ENCODE results near the gene CEP170. TPM values are rescaled to one million over a fixed set of nuclear protein-coding genes. Genes with fewer than 3 reads are reported as not detected.

Gene CEP170
- total RNA-seq, 1 donor from 2014 or later: 164 TPM

DNA sequence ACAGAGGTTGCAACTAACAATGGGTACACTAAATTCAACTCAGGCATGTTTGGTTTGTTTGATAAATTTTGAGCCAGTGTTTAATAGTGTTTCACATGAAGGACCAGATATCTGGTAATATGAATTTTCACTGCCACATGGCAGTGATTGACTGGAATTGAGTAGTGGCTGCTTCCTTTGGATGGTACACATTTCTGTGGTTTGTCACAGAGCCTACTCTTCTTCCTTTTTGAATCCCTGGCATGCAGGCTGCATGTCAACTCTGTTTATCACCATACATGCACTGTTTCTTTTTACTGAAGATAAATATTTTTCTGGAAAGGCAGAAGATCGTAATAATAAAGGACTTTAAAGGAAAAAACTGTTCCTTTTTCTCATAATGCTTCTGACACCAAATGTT, 36.2 kb upstream of the CEP170 start:
- Mint-ChIP-seq H3K4me3 (ENCODE audit: unreplicated experiment) (no peak overlapping the region), H3K27me3 (ENCODE audit: low read depth, unreplicated experiment) (no peaks in the 10 kb centered on the region), H3K36me3 (ENCODE audit: low read depth, unreplicated experiment) (peaks cover 11% of the 10 kb centered on the region), H3K27ac (ENCODE audit: unreplicated experiment) (no peak overlapping the region), H3K4me1 (ENCODE audit: low read depth, unreplicated experiment) (peaks cover 54% of the 10 kb centered on the region), H3K9me3 (ENCODE audit: unreplicated experiment) (no peaks in the 10 kb centered on the region)
- H3K27ac ChIP-seq (ENCODE audit: low read depth, low read length): no peak overlapping the region
- FAIRE-seq (no peak), DNase-seq (ENCODE audit: low read depth) (no peak)
- H3K36me3 ChIP-seq (ENCODE audit: insufficient read depth, low read length): peaks cover 7% of the 10 kb centered on the region
- H3K9me3 ChIP-seq (ENCODE audit: insufficient read depth, low read depth, low read length): no peaks in the 10 kb centered on the region
- TF ChIP-seq EZH2 (IDR thresholded peaks at IDR 0.05; ENCODE audit: insufficient read depth, low read length): no peak
- TF ChIP-seq, protein P1, sequence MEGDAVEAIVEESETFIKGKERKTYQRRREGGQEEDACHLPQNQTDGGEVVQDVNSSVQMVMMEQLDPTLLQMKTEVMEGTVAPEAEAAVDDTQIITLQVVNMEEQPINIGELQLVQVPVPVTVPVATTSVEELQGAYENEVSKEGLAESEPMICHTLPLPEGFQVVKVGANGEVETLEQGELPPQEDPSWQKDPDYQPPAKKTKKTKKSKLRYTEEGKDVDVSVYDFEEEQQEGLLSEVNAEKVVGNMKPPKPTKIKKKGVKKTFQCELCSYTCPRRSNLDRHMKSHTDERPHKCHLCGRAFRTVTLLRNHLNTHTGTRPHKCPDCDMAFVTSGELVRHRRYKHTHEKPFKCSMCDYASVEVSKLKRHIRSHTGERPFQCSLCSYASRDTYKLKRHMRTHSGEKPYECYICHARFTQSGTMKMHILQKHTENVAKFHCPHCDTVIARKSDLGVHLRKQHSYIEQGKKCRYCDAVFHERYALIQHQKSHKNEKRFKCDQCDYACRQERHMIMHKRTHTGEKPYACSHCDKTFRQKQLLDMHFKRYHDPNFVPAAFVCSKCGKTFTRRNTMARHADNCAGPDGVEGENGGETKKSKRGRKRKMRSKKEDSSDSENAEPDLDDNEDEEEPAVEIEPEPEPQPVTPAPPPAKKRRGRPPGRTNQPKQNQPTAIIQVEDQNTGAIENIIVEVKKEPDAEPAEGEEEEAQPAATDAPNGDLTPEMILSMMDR (IDR thresholded peaks at IDR 0.05; ENCODE audit: insufficient read depth, low read depth, low read length): no peak
- H4K20me1 ChIP-seq (ENCODE audit: insufficient read depth, low read length): no peaks in the 10 kb centered on the region
- no peak overlapping the region for H2AFZ ChIP-seq (ENCODE audit: low read depth, low read length)
- H3K27me3 ChIP-seq (ENCODE audit: insufficient read depth, low read length): no peaks in the 10 kb centered on the region
- peak overlapping the region; percentile 0 for H3K4me2 ChIP-seq (ENCODE audit: low read length)
- no peak overlapping the region for H3K4me3 ChIP-seq (ENCODE audit: insufficient read depth, low read depth, low read length)
- H3K4me1 ChIP-seq (ENCODE audit: insufficient read depth, low read length): peaks cover 37% of the 10 kb centered on the region
- H3K79me2 ChIP-seq (ENCODE audit: insufficient read depth, low read length): peaks cover 46% of the 10 kb centered on the region
- H3K9ac ChIP-seq (ENCODE audit: low read length): no peak overlapping the region

DNA sequence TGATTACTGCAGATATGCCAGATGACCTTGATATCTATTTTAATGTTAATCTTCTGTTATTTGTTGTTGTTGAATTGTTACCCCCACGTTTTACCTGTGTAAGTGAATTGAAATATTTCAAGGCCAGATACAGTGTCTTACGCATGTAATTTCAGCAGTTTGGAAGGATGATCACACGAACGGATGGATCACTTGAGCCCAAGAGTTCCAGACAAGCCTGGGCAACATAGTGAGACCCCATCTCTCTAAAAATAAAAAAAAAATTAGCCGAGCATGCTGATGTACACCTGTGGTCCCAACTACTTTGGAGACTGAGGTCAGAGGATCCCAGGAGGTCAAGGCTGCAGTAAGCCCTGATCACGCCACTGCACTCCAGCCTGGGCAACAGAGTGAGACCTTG, 33.0 kb upstream of the CEP170 start:
- TF ChIP-seq EZH2 (IDR thresholded peaks at IDR 0.05; ENCODE audit: insufficient read depth, low read length): no peak
- TF ChIP-seq, protein P1 (IDR thresholded peaks at IDR 0.05; ENCODE audit: insufficient read depth, low read depth, low read length): no peak
- H3K27ac Mint-ChIP-seq (ENCODE audit: unreplicated experiment): peak overlapping the region; percentile 81
- H3K36me3 ChIP-seq (ENCODE audit: insufficient read depth, low read length): peaks cover 8% of the 10 kb centered on the region
- H3K9ac ChIP-seq (ENCODE audit: low read length): peak overlapping the region; percentile 48
- H3K27ac ChIP-seq (ENCODE audit: low read depth, low read length): peak overlapping the region; percentile 80
- no peak overlapping the region for H3K4me3 Mint-ChIP-seq (ENCODE audit: unreplicated experiment)
- peaks cover 1% of the 10 kb centered on the region for H3K9me3 Mint-ChIP-seq (ENCODE audit: unreplicated experiment)
- no peaks in the 10 kb centered on the region for H3K27me3 Mint-ChIP-seq (ENCODE audit: low read depth, unreplicated experiment)
- H2AFZ ChIP-seq (ENCODE audit: low read depth, low read length): no peak overlapping the region
- DNase-seq (ENCODE audit: low read depth) (no peak), FAIRE-seq (no peak)
- no peaks in the 10 kb centered on the region for H4K20me1 ChIP-seq (ENCODE audit: insufficient read depth, low read length)
- no peaks in the 10 kb centered on the region for H3K27me3 ChIP-seq (ENCODE audit: insufficient read depth, low read length)
- H3K4me3 ChIP-seq (ENCODE audit: insufficient read depth, low read depth, low read length): no peak overlapping the region
- peaks cover 49% of the 10 kb centered on the region for H3K79me2 ChIP-seq (ENCODE audit: insufficient read depth, low read length)
- no peaks in the 10 kb centered on the region for H3K9me3 ChIP-seq (ENCODE audit: insufficient read depth, low read depth, low read length)
- H3K4me1 Mint-ChIP-seq (ENCODE audit: low read depth, unreplicated experiment): peaks cover 56% of the 10 kb centered on the region
- H3K4me2 ChIP-seq (ENCODE audit: low read length): peak overlapping the region; percentile 52
- peaks cover 34% of the 10 kb centered on the region for H3K4me1 ChIP-seq (ENCODE audit: insufficient read depth, low read length)
- peaks cover 10% of the 10 kb centered on the region for H3K36me3 Mint-ChIP-seq (ENCODE audit: low read depth, unreplicated experiment)

DNA sequence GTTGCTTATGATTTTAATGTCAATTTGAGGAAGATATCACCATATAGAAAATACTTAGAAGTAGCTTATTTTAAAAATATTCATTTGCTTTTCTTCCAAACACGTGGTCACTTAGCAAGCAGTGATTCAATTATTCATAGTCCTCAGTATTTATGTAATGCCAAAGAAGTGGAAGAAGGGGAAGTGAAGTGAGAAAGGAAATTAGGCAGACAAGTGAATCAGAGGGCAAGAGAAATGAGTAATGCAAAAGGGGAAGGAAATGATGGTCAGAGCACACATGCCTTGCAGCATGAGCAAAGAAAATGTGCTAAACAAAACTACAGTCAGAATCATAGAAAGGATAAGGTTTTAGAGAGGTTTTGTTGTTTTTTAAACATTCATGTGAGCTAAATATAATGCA, 32.6 kb upstream of the CEP170 start:
- peak; percentile 90 for FAIRE-seq
- Mint-ChIP-seq H3K4me3 (ENCODE audit: unreplicated experiment) (peak overlapping the region; percentile 34), H3K27ac (ENCODE audit: unreplicated experiment) (peak overlapping the region; percentile 81), H3K27me3 (ENCODE audit: low read depth, unreplicated experiment) (no peaks in the 10 kb centered on the region), H3K4me1 (ENCODE audit: low read depth, unreplicated experiment) (peaks cover 52% of the 10 kb centered on the region), H3K9me3 (ENCODE audit: unreplicated experiment) (peaks cover 2% of the 10 kb centered on the region), H3K36me3 (ENCODE audit: low read depth, unreplicated experiment) (peaks cover 11% of the 10 kb centered on the region)
- peaks cover 45% of the 10 kb centered on the region for H3K79me2 ChIP-seq (ENCODE audit: insufficient read depth, low read length)
- TF ChIP-seq, protein P1 (IDR thresholded peaks at IDR 0.05; ENCODE audit: insufficient read depth, low read depth, low read length): no peak
- no peak for TF ChIP-seq EZH2 (IDR thresholded peaks at IDR 0.05; ENCODE audit: insufficient read depth, low read length)
- peak overlapping the region; percentile 52 for H3K4me2 ChIP-seq (ENCODE audit: low read length)
- no peaks in the 10 kb centered on the region for H4K20me1 ChIP-seq (ENCODE audit: insufficient read depth, low read length)
- H3K4me3 ChIP-seq (ENCODE audit: insufficient read depth, low read depth, low read length): no peak overlapping the region
- H3K9me3 ChIP-seq (ENCODE audit: insufficient read depth, low read depth, low read length): no peaks in the 10 kb centered on the region
- H3K27me3 ChIP-seq (ENCODE audit: insufficient read depth, low read length): no peaks in the 10 kb centered on the region
- peak; percentile 96 for DNase-seq (ENCODE audit: low read depth)
- H2AFZ ChIP-seq (ENCODE audit: low read depth, low read length): no peak overlapping the region
- H3K27ac ChIP-seq (ENCODE audit: low read depth, low read length): peak overlapping the region; percentile 80
- peaks cover 8% of the 10 kb centered on the region for H3K36me3 ChIP-seq (ENCODE audit: insufficient read depth, low read length)
- peak overlapping the region; percentile 56 for H3K9ac ChIP-seq (ENCODE audit: low read length)
- H3K4me1 ChIP-seq (ENCODE audit: insufficient read depth, low read length): peaks cover 34% of the 10 kb centered on the region

Measured in astrocyte (in vitro differentiated cells and primary cell).